Adrenal gland (tissue), 12 donors: ENCODE measurements around the gene GLT8D1. TPM values are rescaled to one million over a fixed set of nuclear protein-coding genes. Genes with fewer than 3 reads are reported as not detected.

Experiments used
- DNase-seq, 7 donors: peaks; one replicate each; pipeline ENCODE4 v3.0.0-alpha.2; 2019 to 2020
- H3K27ac ChIP-seq, 5 donors: fragments of 200-600 bp; sonication (generic) in 4 of 5; 1 replicate in 3 of 5; 2 replicates in 2 of 5; pipeline versions ENCODE4 v1.5.1 to v1.8.0; 2016 to 2020; ENCODE audit warnings: mild to moderate bottlenecking in 1 of 5
- H3K27me3 ChIP-seq: fragments of 200-600 bp; 2 replicates; pipeline ENCODE4 v1.8.0; 2021
- H3K36me3 ChIP-seq, 2 donors: fragments of 200-600 bp; replicated peaks in 1 of 2; 1 replicate in 1 of 2; 2 replicates in 1 of 2; pipeline versions ENCODE4 v1.5.1 to v1.8.0; 2018 to 2022
- H3K4me1 ChIP-seq, 2 donors: fragments of 200-600 bp; replicated peaks in 1 of 2; 1 replicate in 1 of 2; 2 replicates in 1 of 2; pipeline versions ENCODE4 v1.5.1 to v1.8.0; 2018 to 2021
- H3K4me3 ChIP-seq, 4 donors: fragments of 200-600 bp; sonication (generic) in 3 of 4; one replicate each; pipeline ENCODE4 v1.5.1; 2016 to 2018
- H3K9me3 ChIP-seq, 3 donors: fragments of 200-600 bp; sonication (generic) in 1 of 3; replicated peaks in 1 of 3; 1 replicate in 2 of 3; 2 replicates in 1 of 3; pipeline versions ENCODE4 v1.5.1 to v1.8.0; 2016 to 2021
- POLR2A ChIP-seq, 2 donors: fragments of 450-650 bp; IDR thresholded peaks; one replicate each; pipeline ENCODE4 v1.6.1; 2017; ENCODE audit warnings: antibody characterized with exemption in 2 of 2, mild to moderate bottlenecking in 2 of 2, moderate library complexity in 1 of 2
- WGBS, 4 donors: extraction: QIAGEN DNeasy Blood & Tissue Kit in 2 of 4; methylation state at CpG; one replicate each; pipeline versions ENCODE4 v1.1.5 to v1.1.7; 2013 to 2017; 5-methylcytosine and 5-hydroxymethylcytosine counted together
- intact Hi-C, 2 donors: fragments of 100-400 bp; cut with DNase I; formaldehyde crosslinking; loops; one replicate each; pipeline versions ENCODE4 v1.14.1 to v1.15.0; 2022 to 2023
- polyA plus RNA-seq, 3 donors: library from polyadenylated mRNA; stranded (reverse); fragments of 200-250 nt in 2 of 3; fragments of 350-450 nt in 1 of 3; fragmentation: Illumina TruSeq in 1 of 3; extraction: RNeasy Lipid Tissue Mini Kit (QIAGEN cat#74804) in 1 of 3; gene quantifications; one replicate each; pipeline ENCODE4 v1.2.3, GENCODE V29; 2013 to 2014
- total RNA-seq, 9 donors: library from RNA; depleted of rRNA in 4 of 9; stranded (reverse); fragments of >200 nt in 4 of 9; fragments of 120-200 nt in 1 of 9; fragmentation: NEBNext Ultra II Directional in 1 of 9; extraction: Animal tissue kit (Norgen Biotek cat#: 25700) in 1 of 9; gene quantifications; one replicate each; pipeline versions ENCODE4 v1.1.0 to v1.2.4, GENCODE V29; 2013 to 2023
- TF ChIP-seq, protein P1 (sequence below), 6 experiments: fragments of 450-650 bp in 4 of 6; fragments of 200-600 bp in 2 of 6; sonication (generic) in 1 of 6; IDR thresholded peaks; 1 replicate in 5 of 6; 2 replicates in 1 of 6; pipeline versions ENCODE4 v1.5.1 to v1.8.0; 2016 to 2021; ENCODE audit warnings: antibody characterized with exemption in 6 of 6, mild to moderate bottlenecking in 2 of 6, moderate library complexity in 1 of 6
- donor health status: healthy with polysubstance abuse.
- donor health status: Bipolar disorder and iron deficiency.
- donor health status: DM: yes; HTN: yes; CAD: no.
- donor health status: DM: no; HTN: no; CAD: no.
- donor health status: DM: no; HTN: no; CAD: no.
- donor health status: DM: yes; HTN: yes; CAD: no.

GLT8D1 gene
- total and polyA plus RNA-seq, 12 donors = 49.1 to 151 (median 62.0) TPM

GRCh38 chr3:52712291-52713212 is 7.0 kb upstream of the GLT8D1 start:
- peaks cover 0 to 17% of the 10 kb centered on the region in 2 donors for H3K36me3 ChIP-seq

GRCh38 chr3:52710512-52710911 is 4.9 kb upstream of the GLT8D1 start:
- WGBS, 4 donors = 75 to 82% (median 79%) methylated on average over 2 of the region's 2 CpGs
- DNase-seq = no peak
- peaks cover 12 to 18% of the 10 kb centered on the region in 2 donors for H3K4me1 ChIP-seq
- TF ChIP-seq, protein P1, sequence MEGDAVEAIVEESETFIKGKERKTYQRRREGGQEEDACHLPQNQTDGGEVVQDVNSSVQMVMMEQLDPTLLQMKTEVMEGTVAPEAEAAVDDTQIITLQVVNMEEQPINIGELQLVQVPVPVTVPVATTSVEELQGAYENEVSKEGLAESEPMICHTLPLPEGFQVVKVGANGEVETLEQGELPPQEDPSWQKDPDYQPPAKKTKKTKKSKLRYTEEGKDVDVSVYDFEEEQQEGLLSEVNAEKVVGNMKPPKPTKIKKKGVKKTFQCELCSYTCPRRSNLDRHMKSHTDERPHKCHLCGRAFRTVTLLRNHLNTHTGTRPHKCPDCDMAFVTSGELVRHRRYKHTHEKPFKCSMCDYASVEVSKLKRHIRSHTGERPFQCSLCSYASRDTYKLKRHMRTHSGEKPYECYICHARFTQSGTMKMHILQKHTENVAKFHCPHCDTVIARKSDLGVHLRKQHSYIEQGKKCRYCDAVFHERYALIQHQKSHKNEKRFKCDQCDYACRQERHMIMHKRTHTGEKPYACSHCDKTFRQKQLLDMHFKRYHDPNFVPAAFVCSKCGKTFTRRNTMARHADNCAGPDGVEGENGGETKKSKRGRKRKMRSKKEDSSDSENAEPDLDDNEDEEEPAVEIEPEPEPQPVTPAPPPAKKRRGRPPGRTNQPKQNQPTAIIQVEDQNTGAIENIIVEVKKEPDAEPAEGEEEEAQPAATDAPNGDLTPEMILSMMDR (IDR thresholded peaks at IDR 0.05) = no peak
- TF ChIP-seq POLR2A (IDR thresholded peaks at IDR 0.05) = no peak
- no peaks in the 10 kb centered on the region for H3K9me3 ChIP-seq
- H3K27me3 ChIP-seq = no peaks in the 10 kb centered on the region
- H3K36me3 ChIP-seq = peaks cover 0 to 17% of the 10 kb centered on the region in 2 donors
- H3K4me3 ChIP-seq = no peak overlapping the region
- no peak overlapping the region for H3K27ac ChIP-seq
- intact Hi-C loops = no loop called here

More at GRCh38 chr3:52712291-52713212, 7.0 kb upstream of the GLT8D1 start:
- no peak overlapping the region for H3K4me3 ChIP-seq
- no peak overlapping the region for H3K27ac ChIP-seq
- DNase-seq = no peak
- intact Hi-C loops = no loop called here
- H3K9me3 ChIP-seq = no peaks in the 10 kb centered on the region
- WGBS, 4 donors = 93 to 95% (median 94%) methylated on average over 17 of the region's 17 CpGs
- H3K27me3 ChIP-seq = no peaks in the 10 kb centered on the region
- peaks cover under 1 to 8% of the 10 kb centered on the region in 2 donors for H3K4me1 ChIP-seq
- TF ChIP-seq POLR2A (IDR thresholded peaks at IDR 0.05) = no peak
- TF ChIP-seq, protein P1 (IDR thresholded peaks at IDR 0.05) = no peak

DNA sequence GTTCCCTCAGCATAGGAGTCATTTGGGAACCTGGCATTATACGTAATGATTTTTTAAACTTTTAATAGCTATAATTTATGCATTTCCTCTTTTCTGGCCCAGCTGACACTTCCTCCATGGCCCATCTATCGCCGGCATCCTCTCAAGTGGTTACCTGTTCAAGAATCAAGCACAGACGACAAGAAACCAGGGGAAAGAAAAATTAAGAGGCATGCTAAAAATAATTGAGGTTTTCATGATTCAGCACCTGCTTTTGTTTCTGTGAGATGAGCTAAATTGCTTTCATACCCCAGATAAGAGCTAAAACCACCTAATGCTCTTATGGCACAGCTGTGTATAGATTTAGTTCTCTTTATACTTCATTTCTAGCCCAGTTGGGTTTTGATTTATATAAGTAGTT is 2.0 kb upstream of the GLT8D1 start:
- no peak for TF ChIP-seq POLR2A (IDR thresholded peaks at IDR 0.05)
- TF ChIP-seq, protein P1 (IDR thresholded peaks at IDR 0.05) = no peak
- DNase-seq = no peak
- 65 to 80% (median 74%) methylated on average over 4 of the region's 4 CpGs for WGBS, 4 donors
- Histone ChIP-seq H3K27ac (no peak overlapping the region), H3K9me3 (no peaks in the 10 kb centered on the region), H3K4me1 (peaks cover 28 to 41% of the 10 kb centered on the region in 2 donors), H3K4me3 (peak overlapping the region in 1 of 4 donors; percentile 22), H3K27me3 (no peaks in the 10 kb centered on the region), H3K36me3 (peaks cover 0 to 17% of the 10 kb centered on the region in 2 donors)
- intact Hi-C loops = no loop called here

DNA sequence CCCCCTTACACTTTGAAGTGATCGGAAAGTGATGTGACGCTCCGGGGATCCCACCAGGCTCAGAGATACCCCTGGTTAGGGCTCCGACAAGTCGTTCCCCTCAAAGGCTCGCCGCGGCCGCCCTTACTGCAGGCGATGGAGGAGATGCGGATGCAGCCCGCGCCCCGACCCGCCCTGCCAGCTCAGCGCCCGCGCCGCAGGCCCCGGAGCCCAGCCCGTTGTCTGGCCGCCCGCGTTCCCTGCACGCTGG is 228 bp downstream of the GLT8D1 start:
- Histone ChIP-seq H3K36me3 (peaks cover 0 to 17% of the 10 kb centered on the region in 2 donors), H3K27me3 (no peaks in the 10 kb centered on the region), H3K27ac (peak overlapping the region; percentile 5 to 88 (median 82)), H3K9me3 (no peaks in the 10 kb centered on the region), H3K4me1 (peaks cover 33 to 57% of the 10 kb centered on the region in 2 donors), H3K4me3 (peak overlapping the region; percentile 45 to 89 (median 72))
- no peak for DNase-seq
- TF ChIP-seq, protein P1 (IDR thresholded peaks at IDR 0.05) = no peak
- TF ChIP-seq POLR2A (IDR thresholded peaks at IDR 0.05) = no peak
- WGBS, 4 donors = 0 to 2% methylated on average over 22 to 25 of the region's 25 CpGs; no CpG with 5 or more reads in 2 of the 4 donors
- intact Hi-C loops = no loop called here
